Subcutaneous adipose tissue (tissue), 4 donors: ENCODE results near the gene MLLT11. TPM values are rescaled to one million over a fixed set of nuclear protein-coding genes. Genes with fewer than 3 reads are reported as not detected.

ENCODE experiments used
- total RNA-seq, 4 donors: library from RNA; depleted of rRNA; stranded (reverse); fragments of >200 nt; gene quantifications; one replicate each; pipeline ENCODE4 v1.1.0, GENCODE V29; 2016
- TF ChIP-seq, protein P1 (sequence below): fragments of 450-650 bp; IDR thresholded peaks from one replicate; pipeline ENCODE4 v1.5.1; 2016; ENCODE audit warnings: low read depth, mild to moderate bottlenecking, control low read depth, antibody characterized with exemption, moderate library complexity

The MLLT11 gene
- total RNA-seq, 4 donors from 2014 or later: 0.19 to 1.5 (median 0.45) TPM

DNA sequence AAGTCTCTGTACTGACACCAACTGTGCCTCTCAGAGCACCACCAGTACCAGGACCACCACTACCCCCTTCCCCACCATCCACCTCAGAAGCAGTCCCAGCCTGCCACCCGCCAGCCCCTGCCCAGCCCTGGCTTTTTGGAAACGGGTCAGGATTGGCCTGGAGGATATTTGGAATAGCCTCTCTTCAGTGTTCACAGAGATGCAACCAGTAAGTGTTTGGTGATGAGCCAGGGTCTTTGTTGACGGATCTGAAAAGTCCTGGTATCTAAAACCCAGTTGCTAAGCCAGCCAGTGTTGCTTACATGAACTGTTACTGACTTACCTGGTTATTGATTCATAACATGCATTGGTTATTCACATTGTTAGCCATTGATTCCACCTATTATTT, 11.6 kb upstream of the MLLT11 start:
- TF ChIP-seq, protein P1, sequence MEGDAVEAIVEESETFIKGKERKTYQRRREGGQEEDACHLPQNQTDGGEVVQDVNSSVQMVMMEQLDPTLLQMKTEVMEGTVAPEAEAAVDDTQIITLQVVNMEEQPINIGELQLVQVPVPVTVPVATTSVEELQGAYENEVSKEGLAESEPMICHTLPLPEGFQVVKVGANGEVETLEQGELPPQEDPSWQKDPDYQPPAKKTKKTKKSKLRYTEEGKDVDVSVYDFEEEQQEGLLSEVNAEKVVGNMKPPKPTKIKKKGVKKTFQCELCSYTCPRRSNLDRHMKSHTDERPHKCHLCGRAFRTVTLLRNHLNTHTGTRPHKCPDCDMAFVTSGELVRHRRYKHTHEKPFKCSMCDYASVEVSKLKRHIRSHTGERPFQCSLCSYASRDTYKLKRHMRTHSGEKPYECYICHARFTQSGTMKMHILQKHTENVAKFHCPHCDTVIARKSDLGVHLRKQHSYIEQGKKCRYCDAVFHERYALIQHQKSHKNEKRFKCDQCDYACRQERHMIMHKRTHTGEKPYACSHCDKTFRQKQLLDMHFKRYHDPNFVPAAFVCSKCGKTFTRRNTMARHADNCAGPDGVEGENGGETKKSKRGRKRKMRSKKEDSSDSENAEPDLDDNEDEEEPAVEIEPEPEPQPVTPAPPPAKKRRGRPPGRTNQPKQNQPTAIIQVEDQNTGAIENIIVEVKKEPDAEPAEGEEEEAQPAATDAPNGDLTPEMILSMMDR: no peak

DNA sequence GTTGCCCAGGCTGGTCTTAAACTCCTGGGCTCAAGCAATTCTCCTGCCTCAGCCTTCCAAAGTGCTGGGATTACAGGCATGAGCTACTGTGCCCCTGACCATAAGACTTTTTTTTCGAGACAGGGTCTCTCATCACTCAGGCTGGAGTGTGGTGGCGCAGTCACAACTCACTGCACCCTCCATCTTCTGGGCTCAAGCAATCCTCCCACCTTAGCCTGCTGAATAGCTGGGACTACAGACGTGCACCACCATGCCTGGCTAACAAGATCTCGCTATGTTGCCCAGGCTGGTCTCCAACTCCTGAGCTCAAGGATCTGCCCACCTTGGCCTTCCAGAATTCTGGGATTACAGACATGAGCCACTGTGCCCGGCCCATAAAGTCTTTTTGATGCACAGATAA, 10.7 kb upstream of the MLLT11 start:
- TF ChIP-seq, protein P1: no peak

DNA sequence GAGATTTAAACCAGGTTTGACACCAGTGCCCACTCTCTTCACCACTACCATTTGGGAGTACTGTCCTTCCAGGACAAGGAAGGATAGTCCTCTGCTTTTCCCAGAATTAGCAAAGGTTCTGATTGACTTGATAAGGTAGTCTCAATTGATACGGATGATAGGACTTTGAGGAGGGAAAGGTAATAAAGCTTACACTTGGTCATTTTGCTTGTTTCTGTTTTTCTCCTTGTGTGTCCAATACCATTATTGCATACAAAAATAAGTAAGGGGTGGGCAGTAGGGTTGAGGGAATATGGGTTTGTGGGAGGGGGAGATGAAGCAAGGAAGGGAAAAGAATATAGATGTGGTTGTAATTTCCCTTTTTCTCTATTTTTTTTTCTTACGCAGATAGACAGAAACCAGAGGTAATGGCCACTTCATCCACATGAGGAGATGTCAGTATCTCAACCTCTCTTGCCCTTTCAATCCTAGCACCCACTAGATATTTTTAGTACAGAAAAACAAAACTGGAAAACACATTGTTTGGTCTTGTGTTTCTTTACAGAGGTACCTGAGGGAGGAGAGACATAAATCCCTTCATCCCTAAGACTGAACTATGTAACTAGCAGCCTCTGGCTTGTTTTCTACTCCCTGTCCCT, 10.0 kb upstream of the MLLT11 start:
- TF ChIP-seq, protein P1: no peak

DNA sequence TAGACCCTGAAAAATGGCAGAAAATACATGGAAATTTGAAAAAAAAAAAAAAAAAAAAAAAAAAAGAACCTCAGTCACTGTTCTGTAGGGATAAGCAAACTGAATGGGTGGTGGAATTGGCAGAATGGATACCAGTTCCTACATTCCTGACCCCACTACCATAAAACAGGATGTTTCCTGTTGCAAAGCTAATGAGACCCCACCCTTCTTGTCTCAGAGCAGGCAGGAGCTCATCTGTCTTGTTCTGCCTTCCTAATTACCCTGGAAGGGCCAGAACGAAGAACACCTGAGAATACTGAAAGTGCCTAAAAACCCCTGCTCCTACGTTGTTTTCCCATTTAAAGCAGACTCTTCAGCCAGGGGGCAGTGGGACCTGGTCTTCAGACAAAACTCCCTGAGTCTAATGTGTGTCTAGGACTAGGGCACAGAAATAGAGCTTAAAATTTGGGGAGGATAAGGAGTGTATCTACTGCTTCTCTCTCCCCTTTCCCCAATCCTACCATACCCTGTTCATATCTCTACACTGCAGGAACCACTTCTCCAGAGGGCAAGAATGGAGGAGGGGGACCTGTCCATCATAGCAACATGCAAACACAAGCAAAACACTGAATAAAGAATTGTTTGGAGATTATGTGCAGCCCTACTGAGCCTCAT, 8.7 kb upstream of the MLLT11 start:
- TF ChIP-seq, protein P1: no peak

DNA sequence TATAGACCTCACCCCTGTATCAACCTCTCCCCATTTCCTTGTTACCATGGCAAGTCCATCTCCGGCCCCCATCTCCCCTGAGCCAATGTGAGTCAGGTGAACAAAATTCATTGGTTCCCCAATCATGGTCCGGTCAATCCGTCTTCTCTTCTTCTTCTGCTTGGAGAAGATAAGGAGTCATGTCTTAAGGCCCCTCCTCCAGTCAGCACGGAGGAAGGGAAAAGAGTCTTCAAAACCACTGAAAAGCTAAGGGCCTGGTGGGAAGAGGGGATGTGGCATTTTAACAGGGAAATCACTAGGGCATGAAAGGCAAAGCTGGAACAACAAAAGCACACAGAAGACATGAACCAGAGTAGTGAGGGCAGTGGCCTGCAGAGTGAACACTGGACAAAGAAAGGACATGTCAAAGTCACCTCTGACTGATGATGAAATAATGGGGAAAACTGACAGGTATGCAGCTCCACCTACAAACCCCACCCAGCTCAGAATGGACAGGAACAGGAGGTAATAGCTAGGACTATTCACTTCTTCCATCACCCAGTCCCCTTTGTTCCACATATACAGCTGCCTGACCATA, 5.1 kb upstream of the MLLT11 start:
- TF ChIP-seq, protein P1: no peak

DNA sequence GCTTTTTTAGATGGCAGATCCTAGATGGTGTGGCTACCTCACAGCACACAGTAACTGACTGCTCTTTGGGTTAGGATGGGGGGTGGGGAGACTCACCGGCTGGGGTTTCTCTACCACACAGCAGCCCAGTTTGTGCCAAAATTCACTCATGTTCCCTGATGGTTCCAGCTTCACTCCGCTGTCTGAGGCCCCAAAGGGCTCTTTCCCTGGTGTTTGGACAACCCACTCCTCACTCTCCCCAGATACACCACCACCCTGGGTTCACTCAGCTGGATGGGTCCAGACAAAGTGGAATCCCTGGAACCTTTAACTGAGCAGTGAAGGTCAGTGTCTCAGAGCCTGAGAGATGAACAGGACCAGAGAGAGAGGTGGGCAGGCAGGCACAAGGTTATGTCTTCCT, 4.6 kb upstream of the MLLT11 start:
- TF ChIP-seq, protein P1: no peak

DNA sequence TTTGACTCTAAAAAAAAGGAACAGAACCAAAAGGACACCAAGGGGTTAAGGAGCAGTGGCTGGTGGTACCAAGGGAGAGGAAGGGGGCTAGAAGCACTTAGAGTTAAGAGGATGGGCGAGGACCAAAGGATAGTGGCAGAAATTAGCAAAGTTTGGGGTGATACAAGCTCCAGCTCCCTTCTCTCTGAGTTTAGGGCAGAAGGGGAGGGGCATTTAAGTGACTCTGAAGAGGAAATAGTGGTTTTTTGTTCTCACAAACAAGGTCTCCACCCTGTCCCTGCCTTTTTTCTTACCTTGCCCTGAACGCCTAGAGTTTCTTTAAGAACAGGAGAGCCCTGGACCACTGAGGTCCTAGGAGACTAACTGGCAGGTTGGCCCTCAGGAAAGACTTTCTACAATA, 4.0 kb upstream of the MLLT11 start:
- TF ChIP-seq, protein P1: no peak
